ENCODE results near the gene FAM168A.

Gene FAM168A, protein sequence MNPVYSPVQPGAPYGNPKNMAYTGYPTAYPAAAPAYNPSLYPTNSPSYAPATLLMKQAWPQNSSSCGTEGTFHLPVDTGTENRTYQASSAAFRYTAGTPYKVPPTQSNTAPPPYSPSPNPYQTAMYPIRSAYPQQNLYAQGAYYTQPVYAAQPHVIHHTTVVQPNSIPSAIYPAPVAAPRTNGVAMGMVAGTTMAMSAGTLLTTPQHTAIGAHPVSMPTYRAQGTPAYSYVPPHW

GRCh38 chr11:73597956-73598718 is at the start of gene FAM168A:
TSS of gene FAM168A (minus strand) at chr11:73598112. CDS start at chr11:73468474, 129,638 bp downstream.
- peak; percentile 88 for DNase-seq (ENCODE audit: low read depth)

- peak; percentile 82 for DNase-seq (ENCODE audit: low read depth)
Measured at GRCh38 chr11:73647459-73648100, 49.7 kb upstream of the FAM168A start.

DNA sequence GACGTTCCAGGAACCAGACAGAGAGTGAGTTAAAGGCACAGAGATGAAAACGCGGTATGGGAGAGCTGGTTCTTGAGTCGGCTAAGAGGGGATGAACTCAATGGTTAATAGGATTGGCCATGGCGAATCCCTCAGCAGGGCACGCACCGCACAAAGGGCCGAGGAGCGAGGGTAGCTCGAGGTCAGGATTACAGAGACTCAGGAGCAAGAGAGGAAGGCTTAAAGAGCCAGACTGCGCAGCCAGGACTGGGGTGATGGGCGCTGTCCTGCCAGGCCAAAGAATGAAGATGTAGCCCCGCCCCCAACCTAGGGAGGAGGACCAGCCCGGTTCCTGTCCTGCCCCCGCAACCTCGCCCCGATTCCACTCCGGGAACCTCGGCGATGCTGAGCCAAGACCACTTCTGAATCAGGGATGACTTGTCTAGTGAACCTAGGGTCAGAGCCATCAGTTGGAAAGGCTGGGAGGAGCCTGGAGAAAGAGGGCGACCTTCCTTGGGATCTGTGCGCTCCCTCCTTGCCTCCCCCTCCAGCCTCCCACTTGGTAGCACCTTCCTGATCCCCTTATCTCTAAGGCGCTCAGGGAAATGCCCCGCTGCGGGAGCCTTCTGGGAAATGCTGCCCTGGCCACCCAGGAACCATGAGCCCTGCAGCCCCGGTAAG is 48.2 kb upstream of the FAM168A start, which contains the start of gene PLEKHB1:
TSS of gene PLEKHB1 (plus strand) at position 610 of the 660 bp plus-strand sequence. CDS start at position 638, 28 bp downstream.
- no peak for DNase-seq (ENCODE audit: low read depth)

- no peak for DNase-seq (ENCODE audit: low read depth)
Measured at GRCh38 chr11:73645121-73645969, 47.4 kb upstream of the FAM168A start.

DNA sequence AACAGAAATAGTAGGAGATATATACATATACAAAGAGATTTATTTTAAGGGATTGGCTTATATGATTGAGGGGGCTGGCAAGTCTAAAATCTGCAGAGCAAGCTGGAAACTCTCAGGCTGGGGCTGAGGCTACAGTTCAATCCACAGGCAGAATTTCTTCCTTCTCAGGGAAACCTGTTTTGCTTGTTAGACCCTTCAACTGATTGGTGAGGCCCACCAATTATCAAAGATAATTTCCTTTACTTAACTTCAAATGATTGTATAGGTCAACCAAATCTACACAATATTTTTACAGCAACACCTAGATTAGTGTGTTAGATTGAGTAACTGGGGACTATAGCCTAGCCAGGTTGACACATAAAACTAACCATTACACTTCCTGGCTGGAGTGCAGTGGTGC is 43.8 kb upstream of the FAM168A start:
- DNase-seq (ENCODE audit: low read depth): no peak

GRCh38 chr11:73640592-73640991 is 42.7 kb upstream of the FAM168A start:
- no peak for DNase-seq (ENCODE audit: low read depth)

- DNase-seq (ENCODE audit: low read depth): no peak
Measured at GRCh38 chr11:73637012-73637411, 39.1 kb upstream of the FAM168A start.

- DNase-seq (ENCODE audit: low read depth): no peak
Measured at GRCh38 chr11:73636249-73636648, 38.3 kb upstream of the FAM168A start.

DNA sequence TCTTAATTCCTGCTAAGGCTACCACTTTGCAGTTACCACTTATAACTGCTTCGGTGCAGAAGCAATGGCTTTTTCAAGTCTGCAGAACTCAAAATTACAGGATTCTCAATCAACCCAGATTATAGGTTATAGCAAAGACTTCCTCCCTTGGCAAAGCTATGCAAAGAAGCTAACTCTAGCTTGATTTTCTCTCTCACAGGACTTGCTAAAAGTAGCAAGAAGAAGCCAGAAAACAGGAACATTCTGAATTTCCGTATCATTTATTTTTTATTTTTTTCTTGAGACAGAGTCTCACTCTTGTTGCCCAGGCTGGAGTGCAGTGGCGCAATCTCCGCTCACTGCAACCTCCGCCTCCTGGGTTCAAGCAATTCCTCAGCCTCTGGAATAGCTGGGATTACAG is 37.8 kb upstream of the FAM168A start:
- DNase-seq (ENCODE audit: low read depth): no peak

DNA sequence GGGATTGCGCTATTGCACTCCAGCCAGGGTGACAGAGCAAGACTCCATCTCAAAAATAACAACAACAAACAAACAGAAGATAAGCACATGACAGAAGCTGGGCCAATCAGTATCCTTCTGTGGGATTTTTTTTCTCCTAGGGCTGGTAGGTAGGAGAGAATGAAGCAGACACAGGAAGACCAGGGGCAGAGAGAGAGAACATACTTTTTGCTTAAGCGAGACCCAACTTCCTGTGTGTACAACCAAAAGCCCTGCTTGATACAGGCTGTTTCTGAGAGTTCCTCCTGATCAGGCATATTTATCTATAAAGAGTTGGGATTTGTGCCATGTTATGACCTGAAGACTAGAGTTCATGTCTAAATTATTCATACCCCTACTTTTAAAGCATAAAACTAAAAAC is 36.1 kb upstream of the FAM168A start:
- no peak for DNase-seq (ENCODE audit: low read depth)

GRCh38 chr11:73632996-73633395 is 35.1 kb upstream of the FAM168A start:
- DNase-seq (ENCODE audit: low read depth): no peak

DNA sequence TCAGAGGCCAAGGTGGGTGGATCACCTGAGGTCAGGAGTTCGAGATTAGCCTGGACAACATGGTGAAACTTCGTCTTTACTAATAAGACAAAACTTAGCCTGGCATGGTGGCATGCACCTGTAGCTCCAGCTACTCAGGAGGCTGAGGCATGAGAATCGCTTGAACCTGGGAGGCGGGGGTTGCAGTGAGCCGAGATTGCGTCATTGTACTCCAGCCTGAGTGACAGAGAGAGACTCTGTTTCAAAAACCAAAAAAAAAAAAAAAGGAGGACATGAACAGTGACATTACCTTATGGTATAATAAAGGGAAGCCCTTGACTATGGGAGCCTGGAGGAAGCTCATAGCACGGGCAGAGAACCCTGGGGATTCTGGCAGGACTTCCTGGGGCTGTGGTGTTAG is 32.0 kb upstream of the FAM168A start:
- no peak for DNase-seq (ENCODE audit: low read depth)

DNA sequence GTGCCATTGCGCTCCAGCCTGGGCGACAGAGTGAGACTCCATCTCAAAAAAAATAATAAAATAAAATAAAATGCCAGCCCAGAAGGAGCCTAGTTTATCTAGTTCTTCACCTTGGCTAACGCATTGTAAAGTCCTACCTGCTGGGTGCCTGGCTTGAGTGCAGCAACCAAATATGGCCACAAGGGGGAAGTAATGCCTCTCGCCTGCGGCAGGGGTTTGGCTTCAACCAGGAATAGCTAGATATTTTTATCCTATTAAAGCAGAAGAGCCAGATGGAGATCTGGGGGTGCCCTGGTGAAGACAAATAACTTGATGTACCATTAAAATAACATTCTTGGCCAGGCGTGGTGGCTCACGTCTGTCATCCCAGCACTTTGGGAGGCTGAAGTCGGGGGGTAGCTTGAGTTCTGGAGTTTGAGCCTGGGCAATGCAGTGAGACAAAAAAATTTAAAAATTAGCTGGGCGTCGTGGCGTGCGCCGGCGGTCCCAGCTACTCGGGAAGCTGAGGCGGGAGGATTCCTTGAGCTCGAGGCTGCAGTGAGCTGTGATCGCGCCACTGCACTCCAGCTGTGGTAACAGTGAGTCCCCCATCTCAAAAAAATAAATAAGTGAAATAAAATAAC is 27.9 kb upstream of the FAM168A start:
- peak; percentile 19 for DNase-seq (ENCODE audit: low read depth)

GRCh38 chr11:73623686-73624085 is 25.8 kb upstream of the FAM168A start:
- DNase-seq (ENCODE audit: low read depth): no peak

DNA sequence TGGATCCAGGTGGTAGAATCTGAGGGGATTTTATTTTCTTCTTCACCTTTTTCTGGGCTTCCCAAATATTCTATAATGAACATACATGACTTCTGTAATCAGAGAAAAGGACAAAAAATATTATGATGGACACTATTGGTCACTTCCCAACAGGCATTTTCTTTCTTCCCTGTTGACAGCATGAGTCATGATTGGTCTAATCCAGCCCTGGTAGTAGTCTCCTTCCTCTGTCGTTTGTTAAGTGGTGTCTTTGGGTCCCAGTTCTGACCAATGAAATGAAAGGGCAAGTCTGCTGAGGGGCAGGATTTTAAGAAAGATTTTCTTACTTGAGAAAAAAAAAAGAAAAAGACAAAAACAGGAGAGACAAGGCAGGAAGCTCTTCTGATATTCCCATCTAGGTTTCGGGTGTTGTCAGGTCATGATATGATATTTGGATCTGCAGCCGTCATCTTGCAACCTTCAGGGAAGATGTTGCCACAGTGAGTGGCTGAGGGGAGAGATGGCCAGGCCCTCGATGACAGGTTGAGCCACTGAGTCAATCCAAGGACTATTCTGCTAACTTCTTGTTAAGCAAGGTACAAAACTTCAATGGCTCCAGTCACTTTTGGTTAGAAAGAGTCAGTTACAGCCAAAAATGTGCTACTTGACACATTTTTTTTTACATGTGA is 25.1 kb upstream of the FAM168A start:
- no peak for DNase-seq (ENCODE audit: low read depth)

DNA sequence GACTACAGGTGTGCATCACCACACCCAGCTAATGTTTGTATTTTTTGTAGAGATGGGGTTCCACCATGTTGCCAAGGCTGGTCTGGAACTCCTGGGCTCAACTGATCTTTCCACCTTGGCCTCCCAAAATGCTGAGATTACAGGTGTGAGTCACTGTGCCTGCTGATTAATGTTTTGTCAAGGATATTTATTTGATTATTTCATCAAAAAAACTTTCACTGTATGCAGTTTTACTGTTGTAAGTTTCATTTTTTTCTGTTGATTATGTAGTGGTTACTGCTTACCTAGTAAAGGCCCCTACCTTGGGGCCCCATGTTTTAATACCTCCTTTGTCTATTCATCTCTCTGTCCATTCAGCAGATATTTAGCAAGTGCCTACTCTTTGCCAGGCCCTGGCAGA is 16.7 kb upstream of the FAM168A start:
- no peak for DNase-seq (ENCODE audit: low read depth)

DNA sequence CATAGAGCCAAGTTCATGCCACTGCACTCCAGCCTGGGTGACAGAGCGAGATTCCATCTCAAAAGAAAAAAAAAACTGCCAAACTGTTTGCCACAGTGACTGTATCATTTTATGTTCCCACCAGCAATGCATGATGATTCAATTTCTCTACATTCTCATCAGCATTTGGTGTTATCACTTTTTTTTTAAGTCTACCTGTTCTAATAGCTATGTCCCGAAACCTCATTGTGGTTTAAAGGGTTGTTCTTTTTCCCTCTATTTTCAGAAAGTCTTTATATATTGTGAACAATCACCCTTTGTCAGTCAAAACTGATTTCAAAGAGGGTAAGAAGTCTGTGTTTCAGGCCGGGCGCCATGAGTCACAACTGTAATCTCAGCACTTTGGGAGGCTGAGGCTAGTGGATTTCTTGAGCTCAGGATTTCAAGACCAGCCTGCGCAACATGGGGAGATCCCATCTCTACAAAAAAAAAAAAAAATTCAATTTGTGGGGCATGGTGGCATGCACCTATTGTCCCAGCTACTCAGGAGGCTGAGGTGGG is 14.8 kb upstream of the FAM168A start:
- DNase-seq (ENCODE audit: low read depth): no peak

- DNase-seq (ENCODE audit: low read depth): no peak
Measured at GRCh38 chr11:73598719-73599379, 937 bp upstream of the FAM168A start.

- no peak for DNase-seq (ENCODE audit: low read depth)
Measured at GRCh38 chr11:73597336-73597955, 466 bp downstream of the FAM168A start.
